Motor neuron (in vitro differentiated cells): Measurements from ENCODE around the gene FKBP10. TPM values are rescaled to one million over a fixed set of nuclear protein-coding genes. Genes with fewer than 3 reads are reported as not detected.
"Not testable (repeated sequence)": the region's sequence is repeated elsewhere in the genome, so short reads cannot be mapped to it uniquely, and the experiment has no call there.

Experiments
- ATAC-seq, 8 experiments: fragments of 200-7000 bp; cut with Tn5 transposase; replicated peaks in 6 of 8; 2 replicates each; pipeline ENCODE4 v1.8.0; 2021; ENCODE audit warnings: mild to moderate bottlenecking in 8 of 8, moderate library complexity in 8 of 8
- H3K27ac ChIP-seq, 2 donors: fragments of 250-450 bp; sonication (Bioruptor Pico); 2 replicates each; pipeline ENCODE4 v1.9.0; 2021; ENCODE audit warnings: antibody characterized with exemption in 2 of 2, mild to moderate bottlenecking in 2 of 2, moderate library complexity in 1 of 2
- H3K4me1 ChIP-seq, 2 donors: fragments of 250-450 bp; sonication (Bioruptor Pico); replicated peaks in 1 of 2; 2 replicates each; pipeline ENCODE4 v1.6.1; 2021; ENCODE audit warnings: antibody characterized with exemption in 2 of 2, mild to moderate bottlenecking in 2 of 2, moderate library complexity in 1 of 2
- H3K4me3 ChIP-seq, 5 donors: fragments of 250-450 bp; sonication (Bioruptor Pico); 2 replicates each; pipeline ENCODE4 v1.9.0; 2021; ENCODE audit warnings: antibody characterized with exemption in 5 of 5, mild to moderate bottlenecking in 5 of 5, moderate library complexity in 4 of 5
- WGBS, 10 experiments: fragments of 450-650 bp; shearing (Covaris generic); methylation state at CpG; one replicate each; pipeline ENCODE4 v1.0.0; 2022; 5-methylcytosine and 5-hydroxymethylcytosine counted together
- in situ Hi-C, 9 experiments: fragments of 400-800 bp; cut with MboI; loops; one replicate each; pipeline ENCODE4 v1.15.0; 2021; ENCODE audit warnings: low sequenced_read_pairs in 9 of 9, low pct_unique_long_range_greater_than_20kb in 2 of 9; ENCODE audit not compliant: unreplicated experiment in 9 of 9
- total RNA-seq, 8 experiments: library from RNA; unstranded; fragments of 300-600 nt; gene quantifications; 2 replicates each; pipeline versions ENCODE4 v1.2.3 to v1.2.4, GENCODE V29; 2022

The FKBP10 gene
- total RNA-seq, 8 experiments from 2014 or later: 42.7 to 330 (median 97.6) TPM

- peak in 1 of 8 experiments; percentile 2 for ATAC-seq
- Histone ChIP-seq H3K4me1 (peaks cover 0 to 5% of the 10 kb centered on the region in 2 donors), H3K27ac (peak overlapping the region in 1 of 2 donors; percentile 36), H3K4me3 (no peak overlapping the region)
- in situ Hi-C loops: no loop called here
- 0 to 100% (median 97%) methylated on average over 1 to 6 of the region's 12 CpGs; no CpG with 5 or more reads in 7 of the 10 experiments for WGBS, 10 experiments
Measured at GRCh38 chr17:41822216-41823140, 9.7 kb downstream of the FKBP10 start.

- in situ Hi-C loops: no loop called here
- WGBS, 10 experiments: 100% methylated on average over 1 of the region's 1 CpG; no CpG with 5 or more reads in 9 of the 10 experiments
- ATAC-seq: peak in 1 of 8 experiments; percentile 5
- H3K4me3 ChIP-seq: no peak overlapping the region
- peaks cover 0 to 5% of the 10 kb centered on the region in 2 donors for H3K4me1 ChIP-seq
- H3K27ac ChIP-seq: no peak overlapping the region
Measured at GRCh38 chr17:41823141-41823524, 10.3 kb downstream of the FKBP10 start.

GRCh38 chr17:41823580-41823979 lies 10.8 kb downstream of the FKBP10 start:
- Histone ChIP-seq H3K27ac (no peak overlapping the region), H3K4me3 (no peak overlapping the region), H3K4me1 (peaks cover 0 to 5% of the 10 kb centered on the region in 2 donors)
- peak in 1 of 8 experiments; percentile 11 for ATAC-seq
- 80 to 100% (median 87%) methylated on average over 1 to 6 of the region's 7 CpGs; no CpG with 5 or more reads in 6 of the 10 experiments for WGBS, 10 experiments
- in situ Hi-C loops: no loop called here

DNA sequence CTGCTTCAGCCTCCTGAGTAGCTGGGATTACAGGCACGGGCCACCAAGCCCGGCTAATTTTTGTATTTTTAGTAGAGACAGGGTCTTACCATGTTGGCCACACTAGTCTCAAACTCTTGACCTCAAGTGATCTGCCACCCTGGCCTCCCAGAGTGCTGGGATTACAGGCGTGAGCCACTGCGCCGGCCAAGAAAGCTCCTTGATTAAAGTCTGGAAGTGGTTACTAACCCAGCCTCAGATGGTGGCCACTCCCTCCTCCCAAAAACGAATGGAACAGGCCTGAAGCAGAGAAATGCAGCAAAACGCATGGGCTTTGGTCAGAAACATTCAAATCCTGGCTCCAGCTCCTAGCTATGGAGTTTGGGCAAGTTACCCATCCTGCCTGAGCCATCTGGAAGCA lies 11.3 kb downstream of the FKBP10 start:
- no peak overlapping the region for H3K27ac ChIP-seq
- in situ Hi-C loops: no loop called here
- 0 to 60% (median 40%) methylated on average over 1 to 3 of the region's 7 CpGs; no CpG with 5 or more reads in 7 of the 10 experiments for WGBS, 10 experiments
- peak in 3 of 8 experiments; percentile 8 to 78 (median 61) for ATAC-seq
- H3K4me1 ChIP-seq: peaks cover 0 to 5% of the 10 kb centered on the region in 2 donors
- H3K4me3 ChIP-seq: no peak overlapping the region

GRCh38 chr17:41825175-41825845 lies 12.5 kb downstream of the FKBP10 start:
- in situ Hi-C loops: loop anchor here in 1 of 9 experiments (25.0 kb wide), 1 partner anchor 88 kb away; the partner anchor contains the start of gene HAP1

DNA sequence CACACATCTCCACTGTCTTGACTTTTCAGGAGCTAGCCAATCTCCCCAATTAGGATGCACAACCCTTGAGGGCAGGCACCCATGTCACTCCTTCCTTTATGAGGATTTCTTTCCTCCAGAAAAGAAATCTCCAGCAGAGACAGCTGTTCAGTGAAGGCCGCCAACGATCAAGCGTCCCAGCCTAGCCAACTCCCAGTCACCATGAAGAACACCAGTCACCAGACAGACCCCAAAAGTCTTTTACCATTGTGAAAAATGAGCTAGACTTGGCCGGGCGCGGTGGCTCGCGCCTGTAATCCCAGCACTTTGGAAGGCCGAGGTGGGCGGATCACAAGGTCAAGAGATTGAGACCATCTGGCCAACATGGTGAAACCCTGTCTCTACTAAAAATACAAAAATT lies 17.2 kb downstream of the FKBP10 start:
- 67 to 100% (median 100%) methylated on average over 1 to 4 of the region's 10 CpGs; no CpG with 5 or more reads in 5 of the 10 experiments for WGBS, 10 experiments
- H3K4me1 ChIP-seq, ATAC-seq, H3K27ac ChIP-seq, H3K4me3 ChIP-seq: not testable (repeated sequence)
- in situ Hi-C loops: loop anchor here in 1 of 9 experiments (25.0 kb wide), 1 partner anchor 93 kb away; the partner anchor contains the start of gene HAP1

More at GRCh38 chr17:41825175-41825845, 12.5 kb downstream of the FKBP10 start:
- no peaks in the 10 kb centered on the region for H3K4me1 ChIP-seq
- peak in 3 of 8 experiments; percentile 4 to 8 (median 6) for ATAC-seq
- no peak overlapping the region for H3K4me3 ChIP-seq
- 40 to 100% (median 85%) methylated on average over 1 to 5 of the region's 19 CpGs; no CpG with 5 or more reads in 4 of the 10 experiments for WGBS, 10 experiments
- no peak overlapping the region for H3K27ac ChIP-seq

DNA sequence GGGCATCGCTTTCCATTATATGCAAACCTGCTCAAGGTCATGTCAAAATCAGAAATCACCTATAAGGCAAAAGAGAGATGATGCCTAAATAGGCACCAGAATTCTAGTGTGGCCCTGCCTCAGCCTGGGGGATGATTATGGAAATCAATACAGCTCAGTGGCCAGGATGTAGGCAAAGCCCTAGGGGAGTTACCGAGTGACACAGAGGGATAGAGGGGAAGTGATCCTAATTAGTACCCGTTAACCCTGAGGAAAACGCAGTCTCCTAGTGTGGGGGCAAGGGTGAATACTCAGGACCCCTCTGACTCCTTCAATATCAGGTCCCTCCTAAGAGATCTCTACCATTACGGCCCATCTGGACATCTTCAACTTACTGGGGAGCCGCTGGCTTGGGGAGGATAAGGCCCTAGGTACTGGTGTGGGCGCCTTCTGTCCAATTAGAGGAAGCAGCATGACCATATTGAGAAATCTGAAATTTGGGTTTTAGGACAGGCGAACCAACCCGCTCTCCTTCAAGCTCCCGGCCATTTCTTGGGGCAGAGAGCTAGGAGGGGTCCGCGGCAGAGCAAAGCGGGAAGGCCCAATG lies 22.5 kb downstream of the FKBP10 start:
- peak overlapping the region; percentile 74 to 99 (median 87) for H3K4me3 ChIP-seq
- peak; percentile 28 to 61 (median 42) for ATAC-seq
- peak overlapping the region; percentile 56 to 78 for H3K27ac ChIP-seq
- in situ Hi-C loops: loop anchor here in 1 of 9 experiments (25.0 kb wide), 1 partner anchor 98 kb away; the partner anchor contains the start of gene HAP1
- peaks cover 8 to 10% of the 10 kb centered on the region in 2 donors for H3K4me1 ChIP-seq
- WGBS, 10 experiments: 0 to 83% (median 17%) methylated on average over 1 to 7 of the region's 13 CpGs; no CpG with 5 or more reads in 1 of the 10 experiments

- WGBS, 10 experiments: 0 to 14% (median 0%) methylated on average over 2 to 4 of the region's 72 CpGs; no CpG with 5 or more reads in 6 of the 10 experiments
- in situ Hi-C loops: loop anchor here in 1 of 9 experiments (25.0 kb wide), 1 partner anchor 99 kb away; the partner anchor contains the start of gene HAP1
- peak; percentile 71 to 93 (median 89) for ATAC-seq
- Histone ChIP-seq H3K4me3 (peak within 1 kb of the TSS; percentile 74 to 99 (median 87)), H3K4me1 (peaks cover 8 to 10% of the 10 kb centered on the region in 2 donors), H3K27ac (peak within 1 kb of the TSS; percentile 56 to 78)
Measured at GRCh38 chr17:41835800-41836549, 23.2 kb downstream of the FKBP10 start, which contains the start of gene NT5C3B. NT5C3B (minus strand) TSS chr17:41836232; CDS start chr17:41836193, 39 bp downstream.

- 25 to 100% (median 69%) methylated on average over 1 to 13 of the region's 21 CpGs; no CpG with 5 or more reads in 1 of the 10 experiments for WGBS, 10 experiments
- peaks cover 8 to 10% of the 10 kb centered on the region in 2 donors for H3K4me1 ChIP-seq
- no peak overlapping the region for H3K27ac ChIP-seq
- in situ Hi-C loops: loop anchor here in 1 of 9 experiments (25.0 kb wide), 1 partner anchor 99 kb away; the partner anchor contains the start of gene HAP1
- H3K4me3 ChIP-seq: peak overlapping the region; percentile 74 to 99 (median 87)
- ATAC-seq: no peak
Measured at GRCh38 chr17:41836550-41837196, 23.9 kb downstream of the FKBP10 start.

DNA sequence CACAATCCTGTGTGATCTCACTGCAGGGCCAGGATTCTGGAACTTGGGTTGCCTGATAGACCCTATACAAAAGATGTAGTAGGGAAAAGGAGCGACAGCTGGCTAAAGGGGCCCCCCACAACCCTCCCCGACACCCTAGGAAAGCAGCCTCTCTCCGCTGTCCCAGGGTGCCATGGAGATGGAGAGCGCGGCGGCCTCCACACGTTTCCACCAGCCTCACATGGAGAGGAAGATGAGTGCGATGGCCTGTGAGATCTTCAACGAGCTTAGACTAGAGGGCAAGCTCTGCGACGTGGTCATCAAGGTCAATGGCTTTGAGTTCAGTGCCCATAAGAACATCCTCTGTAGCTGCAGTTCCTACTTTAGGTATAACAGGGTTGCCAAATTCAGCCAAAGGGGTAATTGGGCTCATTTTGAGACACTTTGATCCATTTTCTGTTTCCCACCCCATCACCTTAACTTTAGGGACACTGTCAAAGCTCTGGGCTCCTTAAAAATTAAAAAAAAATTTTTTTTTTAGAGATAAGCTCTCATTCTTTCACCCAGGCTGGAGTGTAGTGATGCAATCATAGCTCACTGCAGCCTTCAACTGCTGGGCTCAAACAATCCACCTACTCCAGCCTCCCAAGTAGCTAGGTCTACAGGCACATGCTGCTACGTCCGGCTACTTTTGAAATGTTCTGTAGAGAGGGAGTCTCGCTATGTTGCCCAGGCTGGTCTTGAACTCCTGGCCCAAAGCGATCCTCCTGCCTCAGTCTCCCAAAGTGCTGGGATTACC lies 25.1 kb downstream of the FKBP10 start, which contains the start of gene KLHL10:
Gene KLHL10, plus strand, starts transcription at position 65 of the 778 bp plus-strand sequence. Its CDS starts 108 bp downstream, at position 173.
- no peak within 1 kb of the TSS for H3K27ac ChIP-seq

More for the DNA sequence above, 25.1 kb downstream of the FKBP10 start, which contains the start of gene KLHL10:
- in situ Hi-C loops: loop anchor here in 1 of 9 experiments (25.0 kb wide), 1 partner anchor 101 kb away; the partner anchor contains the start of gene HAP1
- H3K4me3 ChIP-seq: peak within 1 kb of the TSS in 2 of 5 donors; percentile 88 to 99
- 76 to 100% (median 95%) methylated on average over 1 to 12 of the region's 15 CpGs for WGBS, 10 experiments
- no peak for ATAC-seq
- H3K4me1 ChIP-seq: peaks cover 8 to 10% of the 10 kb centered on the region in 2 donors
